ENCODE results near the gene CCDC154.
"Not testable (repeated sequence)": the region's sequence is repeated elsewhere in the genome, so short reads cannot be mapped to it uniquely, and the experiment has no call there.

CCDC154 gene

DNA sequence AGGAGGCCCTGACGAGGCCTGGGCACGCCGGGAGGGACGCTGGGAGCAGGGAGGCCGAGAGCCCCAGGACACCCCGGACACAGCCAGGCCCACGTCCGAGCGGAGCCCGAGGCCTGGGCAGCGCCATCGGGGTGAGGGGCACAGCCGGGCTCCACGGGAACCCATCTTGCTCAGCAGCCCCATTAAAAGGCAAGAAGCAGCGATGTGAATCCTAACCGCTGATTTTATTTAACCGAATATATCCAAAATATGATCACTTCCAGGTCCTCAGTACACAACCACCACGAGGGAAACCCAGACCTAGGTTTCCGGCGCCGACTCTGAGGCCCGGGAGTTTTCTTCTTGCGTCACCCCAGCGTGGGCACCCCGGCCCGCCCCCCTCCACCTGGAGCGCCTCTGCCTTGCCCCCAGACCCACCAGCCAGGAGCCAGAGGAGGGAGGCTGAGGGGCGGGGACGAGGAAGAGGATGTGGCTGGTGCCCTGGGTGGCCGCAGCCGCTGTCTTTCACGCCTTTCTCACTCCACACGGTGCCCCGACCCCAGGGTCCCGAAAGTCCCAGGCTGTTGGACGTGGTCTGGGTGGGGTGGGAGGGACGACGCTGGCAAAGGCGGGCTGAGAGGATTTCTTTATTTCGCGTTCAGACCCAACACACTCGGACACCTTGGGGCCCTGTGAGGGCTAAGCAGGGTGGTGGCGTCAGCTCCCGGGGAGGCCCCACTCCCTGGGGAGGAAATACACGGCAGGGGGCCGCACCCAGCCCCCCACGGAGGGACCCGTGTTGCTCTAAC is 568 bp upstream of the CCDC154 start:
- Histone ChIP-seq H3K4me2 (ENCODE audit: low read depth, low read length, poor library complexity, severe bottlenecking) (no peak overlapping the region), H3K9me3 (ENCODE audit: insufficient read depth, low read length) (no peaks in the 10 kb centered on the region), H3K9ac (ENCODE audit: low read length) (no peak overlapping the region), H3F3A (ENCODE audit: insufficient read depth) (no peaks in the 10 kb centered on the region), H3K9me2 (replicated peaks; ENCODE audit: insufficient read depth, low read length) (no peaks in the 10 kb centered on the region), H3K36me3 (ENCODE audit: low read length) (no peaks in the 10 kb centered on the region), H4K20me1 (ENCODE audit: low read depth, low read length) (no peaks in the 10 kb centered on the region), H3K79me2 (ENCODE audit: insufficient read depth, low read length) (no peaks in the 10 kb centered on the region), H3K27me3 (ENCODE audit: low read length) (no peaks in the 10 kb centered on the region), H3K4me3 (ENCODE audit: insufficient read depth, low read length, poor library complexity, severe bottlenecking) (no peak overlapping the region), H2AFZ (ENCODE audit: low read depth, low read length, severe bottlenecking) (no peak overlapping the region), H3K27ac (ENCODE audit: low read depth, low read length) (no peak overlapping the region)
- TF ChIP-seq CTCF (IDR thresholded peaks at IDR 0.05; ENCODE audit: insufficient read depth, low read length, poor library complexity, severe bottlenecking), result no peak
- no peak for TF ChIP-seq EZH2phosphoT487 (conservative IDR thresholded peaks at IDR 0.05; ENCODE audit: low read length)

DNA sequence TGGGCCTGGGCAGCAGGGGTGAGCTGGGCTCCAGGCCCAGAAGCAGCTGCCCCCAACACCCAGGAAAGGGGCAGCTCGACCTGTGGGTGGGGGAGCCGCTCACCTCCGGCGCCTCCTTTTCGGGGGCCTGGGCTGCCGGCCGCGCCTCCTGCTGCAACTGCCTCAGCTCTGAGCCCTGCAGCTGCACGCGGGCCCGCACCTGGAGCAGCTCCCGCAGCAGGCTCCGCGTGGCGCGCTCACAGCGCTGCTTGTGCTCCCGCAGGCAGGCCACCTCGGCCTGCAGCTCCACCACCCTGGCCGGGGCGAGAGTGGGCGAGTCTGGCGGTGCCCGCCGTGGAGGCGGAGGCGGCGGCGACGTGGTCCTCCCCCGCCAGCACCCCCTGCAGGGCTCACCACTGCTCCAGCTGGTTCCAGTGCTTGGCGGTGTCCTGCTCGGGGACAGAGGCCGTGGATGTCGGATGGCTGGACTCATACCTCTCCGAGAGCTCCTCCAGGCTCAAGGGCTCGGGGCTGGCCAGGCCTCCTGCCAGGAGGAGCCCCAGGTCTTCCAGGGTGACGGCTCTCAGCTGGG is 868 bp downstream of the CCDC154 start:
- Histone ChIP-seq H3K79me2 (ENCODE audit: insufficient read depth, low read length) (no peaks in the 10 kb centered on the region), H3F3A (ENCODE audit: insufficient read depth) (no peaks in the 10 kb centered on the region), H3K36me3 (ENCODE audit: low read length) (no peaks in the 10 kb centered on the region), H3K9ac (ENCODE audit: low read length) (no peak overlapping the region), H3K4me2 (ENCODE audit: low read depth, low read length, poor library complexity, severe bottlenecking) (no peak overlapping the region), H4K20me1 (ENCODE audit: low read depth, low read length) (no peaks in the 10 kb centered on the region), H3K9me3 (ENCODE audit: insufficient read depth, low read length) (no peaks in the 10 kb centered on the region), H3K27me3 (ENCODE audit: low read length) (no peaks in the 10 kb centered on the region), H3K9me2 (replicated peaks; ENCODE audit: insufficient read depth, low read length) (no peaks in the 10 kb centered on the region), H2AFZ (ENCODE audit: low read depth, low read length, severe bottlenecking) (no peak overlapping the region), H3K27ac (ENCODE audit: low read depth, low read length) (no peak overlapping the region), H3K4me3 (ENCODE audit: insufficient read depth, low read length, poor library complexity, severe bottlenecking) (no peak overlapping the region)
- TF ChIP-seq CTCF (IDR thresholded peaks at IDR 0.05; ENCODE audit: insufficient read depth, low read length, poor library complexity, severe bottlenecking), result no peak
- TF ChIP-seq EZH2phosphoT487 (conservative IDR thresholded peaks at IDR 0.05; ENCODE audit: low read length), result no peak

DNA sequence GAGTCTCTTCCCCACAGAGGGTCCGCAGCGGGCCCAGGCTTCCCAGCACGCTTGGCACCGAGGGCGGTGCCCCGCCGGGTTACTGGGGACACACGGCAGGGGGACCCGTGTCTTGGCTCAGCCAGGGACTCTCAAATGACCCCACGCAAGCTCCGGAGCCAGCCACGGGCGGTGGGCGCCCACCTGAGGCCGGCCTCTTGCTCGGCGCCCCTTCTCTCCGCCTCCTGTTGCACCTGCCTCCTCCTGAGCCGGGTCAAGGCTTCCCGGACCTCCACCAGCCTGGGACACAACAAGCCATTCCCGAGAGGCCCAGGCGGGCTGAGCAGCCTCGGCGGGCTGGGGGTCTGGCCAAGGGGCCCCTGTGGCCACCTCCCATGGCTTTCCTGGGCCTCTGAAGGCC is 1.7 kb downstream of the CCDC154 start:
- Histone ChIP-seq H2AFZ (ENCODE audit: low read depth, low read length, severe bottlenecking) (no peak overlapping the region), H3K36me3 (ENCODE audit: low read length) (no peaks in the 10 kb centered on the region), H3K27me3 (ENCODE audit: low read length) (no peaks in the 10 kb centered on the region), H3K27ac (ENCODE audit: low read depth, low read length) (no peak overlapping the region), H3K4me2 (ENCODE audit: low read depth, low read length, poor library complexity, severe bottlenecking) (no peak overlapping the region), H3K9me3 (ENCODE audit: insufficient read depth, low read length) (no peaks in the 10 kb centered on the region), H3F3A (ENCODE audit: insufficient read depth) (no peaks in the 10 kb centered on the region), H3K9ac (ENCODE audit: low read length) (no peak overlapping the region), H4K20me1 (ENCODE audit: low read depth, low read length) (no peaks in the 10 kb centered on the region), H3K4me3 (ENCODE audit: insufficient read depth, low read length, poor library complexity, severe bottlenecking) (no peak overlapping the region), H3K79me2 (ENCODE audit: insufficient read depth, low read length) (no peaks in the 10 kb centered on the region), H3K9me2 (replicated peaks; ENCODE audit: insufficient read depth, low read length) (no peaks in the 10 kb centered on the region)
- no peak for TF ChIP-seq EZH2phosphoT487 (conservative IDR thresholded peaks at IDR 0.05; ENCODE audit: low read length)

DNA sequence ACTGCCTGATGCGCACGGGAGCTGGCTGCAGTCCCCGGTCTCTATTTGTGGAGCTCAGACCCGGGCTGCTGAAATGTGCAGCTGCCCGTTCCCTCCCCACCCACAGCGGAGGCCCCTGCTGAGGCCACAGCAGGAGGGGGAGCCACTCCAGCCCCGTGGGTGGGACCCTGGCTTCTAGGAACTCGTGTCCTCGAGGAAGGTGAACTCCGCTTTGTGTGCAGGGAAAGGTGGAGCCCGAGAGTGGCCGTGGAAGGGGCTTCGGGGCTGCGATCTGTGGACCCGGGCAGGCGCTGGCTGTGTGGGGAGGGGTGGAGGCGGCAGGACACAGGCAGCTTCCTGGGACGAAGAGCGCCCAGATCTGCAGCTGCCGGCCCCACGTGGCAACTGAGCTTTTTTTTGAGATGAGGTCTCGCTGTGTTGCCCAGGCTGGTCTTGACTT is 2.9 kb downstream of the CCDC154 start:
- Histone ChIP-seq H3K9ac (ENCODE audit: low read length) (no peak overlapping the region), H3K4me3 (ENCODE audit: insufficient read depth, low read length, poor library complexity, severe bottlenecking) (no peak overlapping the region), H3K27me3 (ENCODE audit: low read length) (no peaks in the 10 kb centered on the region), H3K36me3 (ENCODE audit: low read length) (no peaks in the 10 kb centered on the region), H3K27ac (ENCODE audit: low read depth, low read length) (no peak overlapping the region), H3K79me2 (ENCODE audit: insufficient read depth, low read length) (no peaks in the 10 kb centered on the region), H2AFZ (ENCODE audit: low read depth, low read length, severe bottlenecking) (no peak overlapping the region), H4K20me1 (ENCODE audit: low read depth, low read length) (no peaks in the 10 kb centered on the region), H3K4me2 (ENCODE audit: low read depth, low read length, poor library complexity, severe bottlenecking) (no peak overlapping the region), H3F3A (ENCODE audit: insufficient read depth) (no peaks in the 10 kb centered on the region), H3K9me3 (ENCODE audit: insufficient read depth, low read length) (no peaks in the 10 kb centered on the region), H3K9me2 (replicated peaks; ENCODE audit: insufficient read depth, low read length) (no peaks in the 10 kb centered on the region)
- TF ChIP-seq CTCF (IDR thresholded peaks at IDR 0.05; ENCODE audit: insufficient read depth, low read length, poor library complexity, severe bottlenecking) (no peak), EZH2phosphoT487 (conservative IDR thresholded peaks at IDR 0.05; ENCODE audit: low read length) (no peak)

- not testable (repeated sequence) for H3K36me3 ChIP-seq (ENCODE audit: low read length); H4K20me1 ChIP-seq (ENCODE audit: low read depth, low read length); H3K9me3 ChIP-seq (ENCODE audit: insufficient read depth, low read length); H2AFZ ChIP-seq (ENCODE audit: low read depth, low read length, severe bottlenecking); H3K9me2 ChIP-seq (replicated peaks; ENCODE audit: insufficient read depth, low read length); H3K27ac ChIP-seq (ENCODE audit: low read depth, low read length); H3K27me3 ChIP-seq (ENCODE audit: low read length); H3K4me3 ChIP-seq (ENCODE audit: insufficient read depth, low read length, poor library complexity, severe bottlenecking); H3K9ac ChIP-seq (ENCODE audit: low read length); H3K79me2 ChIP-seq (ENCODE audit: insufficient read depth, low read length); H3K4me2 ChIP-seq (ENCODE audit: low read depth, low read length, poor library complexity, severe bottlenecking); H3F3A ChIP-seq (ENCODE audit: insufficient read depth)
Measured at GRCh38 chr16:1439699-1440074, 4.7 kb downstream of the CCDC154 start.
